Activated CD8-positive, alpha-beta memory T cell treated with anti-CD3 and anti-CD28 coated beads for 48 hours (primary cell): ENCODE results near the gene RNF44.
A peak's percentile ranks its signal among the peaks of the same experiment; 100 is the strongest.

ENCODE experiments used
- DNase-seq, 3 experiments: peaks; one replicate each; pipeline ENCODE4 v3.0.0-alpha.2; 2020; ENCODE audit warnings: low read depth in 2 of 3, low spot score in 2 of 3

RNF44 gene

DNA sequence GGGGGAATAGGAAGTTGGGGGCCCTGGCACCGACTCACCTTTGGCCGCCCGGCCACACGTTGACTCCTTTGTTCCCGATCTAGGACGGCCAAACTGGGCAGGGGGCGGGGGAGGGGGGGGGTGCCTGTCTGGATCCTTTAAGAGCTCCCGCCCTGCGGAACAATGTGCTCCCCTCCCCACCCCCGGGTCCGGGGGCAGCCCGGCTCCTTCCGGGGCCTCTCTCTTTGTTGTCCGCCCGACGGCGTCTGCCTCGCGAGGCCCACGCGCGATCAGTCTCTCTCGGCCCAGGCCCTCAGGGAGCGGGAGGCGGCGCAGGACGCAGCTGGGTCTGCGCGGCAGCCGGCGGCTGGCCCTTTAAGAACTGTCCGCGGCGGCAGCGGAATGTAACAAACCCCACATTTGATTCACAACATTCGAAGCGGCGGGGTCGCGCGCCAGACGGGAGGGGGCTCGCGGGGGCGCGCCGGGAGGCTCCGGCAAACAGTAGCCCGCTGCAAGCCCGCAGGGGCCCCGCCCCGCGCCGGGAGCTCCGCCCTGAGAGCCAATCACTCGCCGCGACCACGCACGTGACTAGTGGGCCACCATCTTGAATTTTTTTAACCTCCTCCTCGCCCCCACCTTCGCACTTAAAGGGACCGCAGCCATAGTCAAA, at the start of gene RNF44:
Gene RNF44, minus strand, starts transcription at position 501 of the 652 bp plus-strand sequence. CDS start 4,930 bp downstream, outside the sequence.
- peak; percentile 90 to 99 (median 93) for DNase-seq

DNA sequence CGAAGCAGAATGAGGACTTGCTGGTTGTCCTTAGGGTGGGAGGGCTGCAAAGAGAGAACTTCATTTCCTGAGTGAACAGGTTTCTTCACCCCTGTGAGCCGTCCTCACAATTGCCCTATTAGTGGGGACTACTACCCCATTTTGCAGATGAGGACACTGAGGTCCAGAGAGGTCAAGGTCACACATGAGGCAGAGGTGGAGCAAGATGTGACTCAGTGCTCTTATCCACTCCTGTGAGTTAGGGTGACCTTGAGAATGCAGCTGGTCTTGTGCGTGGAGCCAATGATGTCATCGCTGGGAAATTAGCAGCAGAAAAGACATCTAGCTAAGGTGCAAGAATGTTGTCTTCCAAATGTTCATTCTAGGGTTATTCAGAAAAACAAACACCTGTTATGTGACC, 45.9 kb upstream of the RNF44 start:
- DNase-seq: no peak

GRCh38 chr5:176581361-176581760, 44.2 kb upstream of the RNF44 start:
- no peak for DNase-seq

- DNase-seq: no peak
Measured at GRCh38 chr5:176579323-176579722, 42.1 kb upstream of the RNF44 start.

DNA sequence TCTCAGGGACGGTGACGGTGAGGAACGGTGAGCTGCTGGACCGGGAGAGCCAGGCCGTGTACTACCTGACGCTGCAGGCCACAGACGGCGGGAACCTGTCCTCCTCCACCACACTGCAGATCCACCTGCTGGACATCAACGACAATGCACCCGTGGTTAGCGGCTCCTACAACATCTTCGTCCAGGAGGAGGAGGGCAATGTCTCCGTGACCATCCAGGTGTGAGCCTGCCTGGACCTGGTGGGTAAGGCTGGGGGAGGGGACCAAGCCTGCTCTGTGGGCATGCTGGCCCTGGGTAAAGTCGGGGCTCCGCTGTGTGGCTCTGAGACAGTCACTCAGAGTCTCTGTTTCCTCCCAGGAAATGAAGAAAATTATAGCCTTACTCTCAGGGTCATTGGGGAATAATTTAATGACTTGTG, 41.2 kb upstream of the RNF44 start:
- no peak for DNase-seq

DNA sequence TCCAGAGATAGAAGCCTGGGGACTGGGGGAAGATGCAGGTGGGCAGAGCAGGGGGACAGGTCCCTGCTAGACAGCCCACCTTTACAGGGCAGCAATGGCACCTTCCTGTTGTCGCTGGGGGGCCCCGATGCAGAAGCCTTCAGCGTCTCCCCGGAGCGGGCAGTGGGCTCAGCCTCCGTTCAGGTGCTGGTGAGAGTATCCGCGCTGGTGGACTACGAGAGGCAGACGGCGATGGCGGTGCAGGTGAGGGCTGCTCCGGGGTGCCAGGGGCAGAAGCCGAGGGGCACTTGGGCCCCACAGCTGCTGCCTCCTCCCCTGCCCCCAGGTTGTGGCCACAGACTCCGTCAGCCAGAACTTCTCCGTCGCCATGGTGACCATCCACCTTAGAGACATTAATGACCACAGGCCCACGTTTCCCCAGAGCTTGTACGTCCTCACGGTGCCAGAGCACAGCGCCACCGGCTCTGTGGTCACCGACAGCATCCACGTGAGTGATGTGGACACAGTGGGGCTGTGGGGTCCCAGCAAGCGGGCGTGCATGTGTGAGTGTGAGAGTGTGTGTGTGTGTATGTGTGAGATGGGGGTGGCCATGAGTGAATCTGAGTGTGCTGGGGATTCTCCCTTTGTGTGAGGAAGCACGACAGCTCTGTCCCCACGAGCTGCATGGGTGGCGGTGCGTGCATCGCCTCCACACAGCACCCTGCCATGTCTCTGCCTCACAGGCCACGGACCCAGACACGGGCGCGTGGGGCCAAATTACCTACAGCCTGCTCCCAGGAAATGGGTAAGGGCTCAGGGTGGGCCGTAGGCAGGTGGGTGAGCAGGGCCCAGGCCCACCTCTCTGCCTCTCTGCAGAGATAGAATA, 40.3 kb upstream of the RNF44 start:
- DNase-seq: no peak

- DNase-seq: no peak
Measured at GRCh38 chr5:176575488-176576422, 38.6 kb upstream of the RNF44 start.

DNA sequence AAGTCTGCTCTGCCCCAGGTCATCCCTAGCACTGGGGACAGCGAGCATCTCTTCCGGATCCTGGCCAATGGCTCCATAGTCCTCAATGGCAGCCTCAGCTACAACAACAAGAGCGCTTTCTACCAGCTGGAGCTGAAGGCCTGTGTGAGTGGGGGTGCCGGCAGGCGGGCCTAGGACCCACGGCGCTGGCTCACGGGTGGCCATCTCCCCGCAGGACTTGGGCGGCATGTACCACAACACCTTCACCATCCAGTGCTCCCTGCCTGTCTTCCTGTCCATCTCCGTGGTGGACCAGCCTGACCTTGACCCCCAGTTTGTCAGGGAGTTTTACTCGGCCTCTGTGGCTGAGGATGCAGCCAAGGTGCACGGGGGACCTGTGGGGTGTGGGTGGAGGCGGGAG, 37.9 kb upstream of the RNF44 start:
- no peak for DNase-seq

DNA sequence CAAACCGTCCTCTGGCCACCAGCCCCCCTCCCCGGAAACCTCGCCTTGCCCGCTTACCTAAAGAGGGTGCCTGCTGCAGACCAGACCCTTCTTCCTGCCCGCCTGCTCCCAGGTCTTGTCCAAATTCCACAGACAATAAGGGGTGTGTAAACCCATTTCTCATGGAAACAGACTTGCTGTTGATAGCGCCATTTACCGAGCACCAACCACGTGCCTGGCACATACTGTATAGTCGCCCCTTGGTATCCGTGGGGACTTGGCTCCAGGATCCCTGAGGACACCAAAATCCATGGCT, 37.0 kb upstream of the RNF44 start:
- DNase-seq: no peak

DNA sequence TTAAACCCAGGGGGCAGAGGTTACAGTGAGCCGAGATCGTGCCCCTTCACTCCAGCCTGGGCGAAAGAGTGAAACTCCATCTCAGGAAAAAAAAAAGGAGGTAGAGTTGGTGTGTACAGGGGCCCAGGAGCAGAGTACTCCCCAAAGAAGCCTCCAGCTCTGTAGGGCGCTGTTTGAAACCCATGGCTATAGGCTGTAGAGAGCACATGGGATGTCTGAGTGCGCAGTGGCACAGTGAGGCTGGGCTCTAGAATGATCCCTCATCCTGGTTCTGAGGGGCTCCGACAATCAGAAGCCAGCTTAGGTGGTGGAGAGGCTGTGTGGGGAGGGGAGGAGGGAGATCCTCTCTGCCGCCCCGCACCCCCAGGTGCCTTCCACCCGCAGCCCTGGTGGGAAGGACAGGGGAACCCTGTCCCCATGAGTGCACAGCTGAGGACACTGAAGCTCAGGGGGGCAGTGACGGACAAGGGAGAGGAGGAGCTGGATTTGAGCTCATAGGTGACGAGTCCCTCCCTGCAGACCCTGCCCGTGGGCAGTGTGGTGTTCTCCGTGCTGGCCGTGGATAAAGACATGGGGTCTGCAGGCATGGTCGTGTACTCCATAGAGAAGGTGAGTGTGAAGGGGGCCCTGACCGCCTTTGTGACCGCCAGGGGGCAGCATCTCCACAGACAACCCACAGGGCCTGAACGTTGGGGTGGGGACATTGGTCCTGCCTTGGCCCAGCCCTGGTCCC, 36.5 kb upstream of the RNF44 start:
- DNase-seq: peak; percentile 36 to 90 (median 79)

GRCh38 chr5:176570044-176570443, 32.8 kb upstream of the RNF44 start:
- no peak for DNase-seq

DNA sequence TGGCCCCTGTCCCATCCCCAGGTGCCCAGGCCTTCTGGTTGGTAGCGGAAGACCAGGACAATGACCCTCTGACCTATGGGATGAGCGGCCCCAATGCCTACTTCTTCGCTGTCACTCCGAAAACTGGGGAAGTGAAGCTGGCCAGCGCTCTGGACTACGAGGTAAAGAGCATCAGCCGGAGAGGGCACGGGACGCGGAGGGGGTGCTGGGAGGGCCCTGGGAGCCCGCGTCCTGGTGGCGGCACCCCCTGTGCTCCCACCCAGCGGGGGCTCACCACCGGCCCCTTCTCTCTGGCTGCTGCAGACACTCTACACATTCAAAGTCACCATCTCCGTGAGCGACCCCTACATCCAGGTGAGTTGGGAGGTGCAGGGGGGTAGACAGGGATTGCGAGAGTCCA, 31.5 kb upstream of the RNF44 start:
- no peak for DNase-seq

DNA sequence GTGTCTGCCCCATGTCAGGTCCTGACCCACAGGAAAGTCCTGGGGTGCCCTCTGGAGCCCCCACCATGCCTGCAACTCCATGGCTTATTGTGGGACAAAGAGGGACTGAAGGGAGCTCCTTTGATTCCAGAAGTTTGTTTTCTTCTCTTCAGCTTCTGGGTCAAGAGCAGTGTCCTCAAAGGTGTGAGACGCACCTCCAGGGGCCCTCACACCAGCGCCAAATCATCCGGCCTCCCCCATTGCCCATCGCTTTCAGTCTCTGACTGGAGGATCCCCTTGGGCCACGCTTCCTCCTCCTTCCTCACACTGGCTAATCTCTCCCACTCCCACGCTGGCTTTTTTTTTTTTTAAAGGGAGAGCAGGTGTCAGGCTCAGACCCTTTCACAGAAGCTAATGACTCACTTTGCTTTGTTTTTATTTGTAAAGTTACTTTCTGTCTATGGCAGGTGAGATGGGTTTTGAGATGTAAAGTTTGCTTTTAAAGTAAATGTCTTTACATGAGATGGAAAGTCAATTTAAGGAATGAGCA, 28.6 kb upstream of the RNF44 start:
- no peak for DNase-seq

DNA sequence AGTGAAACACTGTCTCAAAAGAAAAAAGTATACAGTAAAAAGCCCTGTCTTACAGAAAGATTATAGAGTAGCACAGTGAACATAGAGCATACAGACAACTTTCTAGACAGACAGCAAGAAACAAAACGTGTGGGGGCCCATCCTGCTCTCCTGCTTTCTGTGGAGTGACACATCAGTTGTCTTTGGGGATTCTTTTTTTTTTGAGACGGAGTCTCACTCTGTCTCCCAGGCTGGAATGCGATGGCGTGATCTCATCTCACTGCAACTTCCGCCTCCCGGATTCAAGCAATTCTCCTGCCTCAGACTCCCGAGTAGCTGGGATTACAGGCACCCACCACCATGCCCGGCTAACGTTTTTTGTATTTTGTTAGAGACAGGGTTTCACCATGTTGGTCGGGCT, 26.8 kb upstream of the RNF44 start:
- DNase-seq: no peak

DNA sequence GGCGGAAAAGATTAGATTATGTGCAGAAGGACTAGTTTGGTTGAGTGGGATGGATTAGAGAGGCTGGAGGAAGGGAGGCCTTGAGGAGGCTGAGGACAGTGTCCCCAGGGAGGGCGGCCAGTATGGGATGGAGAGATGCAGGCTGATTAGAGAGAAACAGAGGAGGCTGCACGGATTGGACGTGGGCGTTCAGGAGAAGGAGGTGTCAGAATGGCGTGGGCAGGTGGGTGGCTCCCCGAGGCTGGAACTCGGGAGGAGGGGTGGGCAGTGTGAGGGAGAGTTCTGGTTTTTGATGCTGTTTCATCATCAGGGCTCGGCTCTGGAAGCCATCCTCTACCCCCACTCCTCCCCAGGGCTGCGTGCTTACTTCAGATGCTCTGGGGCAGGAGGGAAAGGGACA, 25.0 kb upstream of the RNF44 start:
- no peak for DNase-seq

GRCh38 chr5:176561259-176561658, 24.1 kb upstream of the RNF44 start:
- DNase-seq: no peak

- no peak for DNase-seq
Measured at GRCh38 chr5:176560364-176560763, 23.2 kb upstream of the RNF44 start.

DNA sequence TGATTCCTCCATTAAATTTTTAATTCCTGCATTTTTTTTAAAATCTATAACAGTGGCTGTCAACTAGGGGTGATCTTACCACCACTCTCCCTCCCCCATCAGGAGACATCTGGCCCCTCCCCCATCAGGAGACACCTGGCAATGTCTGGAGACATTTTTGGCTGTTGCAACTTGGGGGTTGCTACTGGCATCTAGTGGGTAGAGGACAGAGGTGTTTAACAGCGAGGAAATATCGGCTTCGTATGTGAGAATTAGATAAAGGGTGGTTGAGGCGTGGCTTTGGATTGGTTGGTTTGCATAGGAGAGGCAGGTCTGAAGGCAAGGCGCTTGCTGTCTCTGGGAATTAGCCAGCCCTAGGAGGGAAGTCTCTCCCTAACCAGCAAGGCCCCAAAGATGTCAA, 22.5 kb upstream of the RNF44 start:
- DNase-seq: no peak

DNA sequence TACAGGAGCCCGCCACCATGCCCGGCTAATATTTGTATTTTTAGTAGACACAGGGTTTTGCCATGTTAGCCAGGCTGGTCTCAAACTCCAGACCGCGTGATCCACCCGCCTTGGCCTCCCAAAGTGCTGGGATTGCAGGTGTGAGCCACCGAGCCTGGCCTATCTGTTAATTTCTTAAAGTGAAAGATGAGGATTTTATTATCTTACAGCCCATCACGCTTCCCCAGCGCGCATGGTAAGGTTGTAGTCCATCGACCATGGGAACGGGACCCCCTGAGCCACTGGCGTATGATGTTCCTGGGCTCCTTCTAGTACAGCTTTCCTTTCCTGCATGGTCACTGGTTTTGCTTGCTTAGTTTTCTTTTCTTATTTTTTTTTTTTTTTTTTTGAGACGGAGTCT, 20.6 kb upstream of the RNF44 start:
- no peak for DNase-seq

- no peak for DNase-seq
Measured at GRCh38 chr5:176553260-176554085, 16.3 kb upstream of the RNF44 start.
